Loucy (cell line): ENCODE data around the gene ERVK3-1.

Source experiments
- EZH2phosphoT487 ChIP-seq: fragments of 200-600 bp; IDR thresholded peaks from 2 replicates; pipeline ENCODE4 v1.6.1; 2018; ENCODE audit warnings: antibody characterized with exemption, mild to moderate bottlenecking, moderate library complexity, borderline replicate concordance
- TF ChIP-seq, protein P1 (sequence below): fragments of 200-600 bp; sonication (generic); conservative IDR thresholded peaks from 2 replicates; pipeline ENCODE4 v1.5.1; 2014; ENCODE audit warnings: mild to moderate bottlenecking, antibody characterized with exemption, low read length

GRCh38 chr19:58274771-58275201 lies 30.4 kb upstream of the ERVK3-1 start:
- TF ChIP-seq, protein P1, sequence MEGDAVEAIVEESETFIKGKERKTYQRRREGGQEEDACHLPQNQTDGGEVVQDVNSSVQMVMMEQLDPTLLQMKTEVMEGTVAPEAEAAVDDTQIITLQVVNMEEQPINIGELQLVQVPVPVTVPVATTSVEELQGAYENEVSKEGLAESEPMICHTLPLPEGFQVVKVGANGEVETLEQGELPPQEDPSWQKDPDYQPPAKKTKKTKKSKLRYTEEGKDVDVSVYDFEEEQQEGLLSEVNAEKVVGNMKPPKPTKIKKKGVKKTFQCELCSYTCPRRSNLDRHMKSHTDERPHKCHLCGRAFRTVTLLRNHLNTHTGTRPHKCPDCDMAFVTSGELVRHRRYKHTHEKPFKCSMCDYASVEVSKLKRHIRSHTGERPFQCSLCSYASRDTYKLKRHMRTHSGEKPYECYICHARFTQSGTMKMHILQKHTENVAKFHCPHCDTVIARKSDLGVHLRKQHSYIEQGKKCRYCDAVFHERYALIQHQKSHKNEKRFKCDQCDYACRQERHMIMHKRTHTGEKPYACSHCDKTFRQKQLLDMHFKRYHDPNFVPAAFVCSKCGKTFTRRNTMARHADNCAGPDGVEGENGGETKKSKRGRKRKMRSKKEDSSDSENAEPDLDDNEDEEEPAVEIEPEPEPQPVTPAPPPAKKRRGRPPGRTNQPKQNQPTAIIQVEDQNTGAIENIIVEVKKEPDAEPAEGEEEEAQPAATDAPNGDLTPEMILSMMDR: no peak
- TF ChIP-seq EZH2phosphoT487: no peak
